CD4-positive, alpha-beta T cell treated with Interleukin-10 for 1 hour (primary cell): Measurements from ENCODE around the gene OR56A5.

Source experiments
- DNase-seq: peaks from one replicate; pipeline ENCODE4 v3.0.0-alpha.2; 2020

The OR56A5 gene

DNA sequence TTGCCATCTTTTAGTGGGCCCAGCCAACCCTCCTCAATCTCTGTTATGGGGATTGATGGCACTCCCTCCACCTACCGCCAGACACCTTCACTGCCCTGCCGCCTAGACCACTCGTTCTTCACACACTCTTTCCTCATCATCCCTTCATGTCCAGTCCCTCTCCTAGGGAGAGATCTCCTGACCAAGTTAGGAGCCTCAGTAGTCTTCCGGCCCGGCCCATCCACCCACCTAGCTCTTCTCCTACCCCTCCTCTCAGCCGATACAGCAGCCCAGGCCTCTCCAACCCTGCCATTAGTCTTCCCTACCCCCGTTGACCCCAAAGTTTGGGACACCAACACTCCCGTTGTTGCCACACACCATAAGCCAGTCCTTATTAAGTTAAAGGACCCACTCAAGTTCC, 37.2 kb downstream of the OR56A5 start:
- DNase-seq: no peak

DNA sequence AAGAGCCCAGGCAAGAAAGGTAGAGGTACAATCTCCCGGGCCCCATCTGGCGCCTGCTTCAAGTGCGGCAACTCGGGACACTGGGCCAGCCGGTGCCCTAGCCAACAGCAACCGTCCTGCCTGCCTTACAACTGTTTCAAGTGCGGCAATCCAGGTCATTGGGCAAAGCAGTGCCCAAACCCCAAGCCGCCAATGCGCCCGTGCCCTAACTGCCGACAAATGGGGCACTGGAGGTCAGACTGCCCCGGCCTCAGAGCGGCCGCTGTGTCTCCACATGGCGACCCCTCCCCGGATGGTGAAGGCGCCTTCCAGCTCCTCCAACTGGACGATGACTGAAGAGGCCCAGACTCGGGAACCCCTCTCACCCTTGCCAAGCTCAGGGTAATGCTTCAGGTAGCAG, 37.7 kb downstream of the OR56A5 start:
- DNase-seq: no peak

DNA sequence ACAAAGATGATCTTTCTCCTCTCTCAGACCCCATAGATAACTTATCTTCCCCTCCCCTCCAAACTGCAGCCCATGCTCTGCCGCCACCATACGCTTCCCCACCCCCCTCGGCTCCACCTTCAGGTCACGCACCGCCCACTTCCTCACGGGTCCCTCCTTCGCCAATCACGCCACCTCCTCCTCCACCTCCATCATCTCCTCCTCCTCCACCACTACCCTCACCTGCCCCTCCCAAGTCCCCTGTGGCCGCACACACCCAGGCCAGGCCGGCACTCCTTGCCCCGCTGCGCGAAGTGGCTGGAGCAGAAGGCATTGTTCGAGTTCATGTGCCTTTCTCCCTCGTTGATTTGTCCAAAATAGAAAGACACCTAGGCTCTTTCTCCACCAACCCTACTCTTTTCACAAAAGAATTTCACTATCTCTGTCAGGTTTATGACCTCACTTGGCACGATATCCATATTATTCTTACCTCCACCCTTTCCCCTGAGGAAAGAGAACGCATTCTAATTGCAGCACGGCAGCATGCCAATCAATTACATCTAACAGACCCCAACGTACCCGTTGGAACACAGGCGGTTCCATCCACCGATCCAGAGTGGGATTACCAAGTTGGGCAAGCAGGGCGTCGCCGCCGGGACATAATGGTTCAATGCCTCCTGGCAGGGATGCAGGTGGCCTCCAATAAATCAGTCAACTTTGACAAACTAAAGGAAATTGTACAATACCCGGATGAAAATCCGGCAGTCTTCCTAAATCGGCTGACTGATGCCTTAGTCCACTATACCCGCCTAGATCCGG, 38.5 kb downstream of the OR56A5 start:
- DNase-seq: no peak

DNA sequence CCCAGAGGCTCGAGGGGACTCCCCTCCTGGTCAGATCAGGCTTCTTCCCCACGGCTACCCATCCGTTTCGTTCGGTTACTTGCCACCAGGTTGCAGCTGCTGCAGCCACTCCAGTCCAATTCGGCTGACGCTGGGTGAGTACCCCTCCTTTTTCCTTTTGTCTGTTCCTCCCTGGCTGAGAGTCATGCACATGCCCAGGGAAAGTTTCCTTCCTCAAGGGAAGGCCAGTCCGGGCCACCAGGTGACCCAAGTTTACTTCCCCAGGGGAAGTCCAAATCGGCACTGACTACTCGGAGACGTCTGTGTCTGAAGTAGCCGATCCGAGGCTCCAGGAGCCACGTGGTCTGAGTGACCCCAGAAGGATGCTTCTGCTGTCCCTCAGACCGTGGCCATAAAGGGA, 39.5 kb downstream of the OR56A5 start:
- no peak for DNase-seq

DNA sequence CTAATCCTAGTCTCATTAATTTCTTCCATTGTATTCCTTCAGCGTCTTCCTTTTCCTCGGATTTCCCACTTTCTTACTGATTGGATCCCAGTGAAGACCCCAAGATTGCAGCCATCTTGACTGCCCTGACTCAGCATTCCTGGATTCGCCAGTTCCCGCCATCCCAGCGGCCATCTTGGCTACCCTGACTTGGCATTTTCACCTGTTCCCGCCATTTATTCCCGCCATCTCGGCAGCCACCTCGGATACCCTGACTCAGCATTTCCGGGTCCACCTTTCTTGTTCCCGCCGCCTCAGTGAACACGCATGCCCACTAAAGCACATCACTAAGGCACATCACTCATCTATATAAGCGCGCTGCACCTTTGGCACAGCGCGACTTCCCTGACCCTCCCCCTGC, 40.0 kb downstream of the OR56A5 start:
- no peak for DNase-seq

GRCh38 chr11:5923794-5924193, 44.5 kb downstream of the OR56A5 start:
- DNase-seq: no peak

- no peak for DNase-seq
Observed at GRCh38 chr11:5923427-5923776, 44.9 kb downstream of the OR56A5 start.

DNA sequence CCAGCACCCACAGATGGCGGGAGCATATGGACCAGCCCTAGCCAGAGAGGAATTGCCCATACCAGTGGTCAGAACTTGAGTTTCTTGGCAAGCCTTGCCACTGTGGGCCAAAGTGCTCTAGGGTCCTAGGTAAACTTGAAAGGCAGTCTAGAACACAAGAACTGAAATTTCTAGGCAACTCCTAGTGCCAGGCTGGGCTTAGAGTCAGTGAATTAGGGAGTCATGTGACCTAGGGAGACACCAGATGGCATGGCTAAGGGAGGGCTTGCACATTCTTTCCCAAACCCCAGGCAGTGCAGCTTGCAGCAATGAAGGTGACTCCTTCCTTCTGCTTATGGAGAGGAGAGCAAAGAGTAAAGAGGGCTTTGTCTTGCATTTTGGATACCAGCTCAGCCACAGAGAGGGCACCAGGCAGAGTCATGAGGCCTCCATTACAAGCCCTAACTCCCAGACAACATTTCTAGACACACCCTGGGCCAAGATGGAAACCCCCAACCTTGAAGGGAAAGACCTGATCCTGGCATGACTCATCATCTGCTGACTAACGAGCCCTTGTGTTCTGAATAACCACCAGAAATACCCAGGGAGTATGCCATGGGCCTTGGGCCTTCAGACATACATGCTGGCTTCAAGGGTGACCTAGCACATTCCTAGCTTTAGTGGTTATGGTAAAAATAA, 45.4 kb downstream of the OR56A5 start:
- DNase-seq: no peak
